HCT116 (cell line): ENCODE measurements around the gene NPVF.

Experiments
- CTCF ChIP-seq, 3 experiments: fragments of 200-600 bp in 1 of 3; sonication (generic) in 1 of 3; IDR thresholded peaks in 2 of 3; conservative IDR thresholded peaks in 1 of 3; 2 replicates each; pipeline ENCODE4 v1.5.1; 2012 to 2017; ENCODE audit warnings: low read depth in 2 of 3, low read length in 2 of 3, antibody characterized with exemption in 1 of 3, borderline replicate concordance in 1 of 3, control low read depth in 1 of 3, mild to moderate bottlenecking in 1 of 3, mixed read lengths in 1 of 3, mixed run types in 1 of 3, moderate library complexity in 1 of 3; ENCODE audit not compliant: insufficient read depth in 1 of 3
- EGR1 ChIP-seq: IDR thresholded peaks from 2 replicates; pipeline ENCODE4 v1.6.1; 2012; ENCODE audit warnings: low read depth
- EZH2 ChIP-seq: fragments of 200-600 bp; sonication (generic); IDR thresholded peaks from 2 replicates; pipeline ENCODE4 v1.6.1; 2017; ENCODE audit warnings: antibody characterized with exemption, mixed run types
- JUND ChIP-seq: IDR thresholded peaks from 2 replicates; pipeline ENCODE4 v1.6.1; 2012
- MAX ChIP-seq: IDR thresholded peaks from 2 replicates; pipeline ENCODE4 v1.6.1; 2012
- POLR2A ChIP-seq: IDR thresholded peaks from 2 replicates; pipeline ENCODE4 v1.7.0; 2011; ENCODE audit warnings: borderline replicate concordance; ENCODE audit not compliant: insufficient read depth, insufficient read length; ENCODE audit errors: extremely low read depth
- POLR2AphosphoS5 ChIP-seq: IDR thresholded peaks from 2 replicates; pipeline ENCODE4 v1.6.1; 2011; ENCODE audit warnings: mild to moderate bottlenecking, low read depth, low read length, moderate library complexity
- REST ChIP-seq: IDR thresholded peaks from 2 replicates; pipeline ENCODE4 v1.6.1; 2012; ENCODE audit warnings: low read depth
- SIN3A ChIP-seq: IDR thresholded peaks from 2 replicates; pipeline ENCODE4 v1.6.1; 2012; ENCODE audit warnings: low read depth
- SP1 ChIP-seq: IDR thresholded peaks from 2 replicates; pipeline ENCODE4 v1.6.1; 2012; ENCODE audit warnings: low read depth

DNA sequence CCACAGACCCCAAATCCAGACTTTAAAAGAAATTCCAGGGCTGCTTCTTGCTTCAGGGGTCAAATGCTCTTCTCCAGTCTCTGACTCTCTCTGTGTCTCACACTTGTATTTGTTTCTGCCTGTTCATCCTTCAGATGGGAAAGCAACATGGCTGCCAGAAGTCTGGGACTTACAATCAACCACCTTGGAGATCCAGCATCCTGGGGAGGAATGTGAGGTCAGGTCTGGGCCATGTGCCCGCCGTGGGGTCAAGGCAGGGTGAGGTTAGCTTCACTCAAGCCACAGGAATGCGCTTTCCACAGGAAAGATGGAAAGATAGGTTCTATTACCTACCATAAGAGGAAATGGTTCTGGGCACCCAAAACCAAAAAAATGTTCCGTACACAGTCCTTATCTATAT lies 34.3 kb upstream of the NPVF start:
- TF ChIP-seq CTCF (IDR thresholded peaks at IDR 0.05 in 2 of 3, conservative IDR thresholded peaks at IDR 0.05 in 1 of 3; ENCODE audit: borderline replicate concordance in 1 of 3, insufficient read depth in 1 of 3, low read depth in 2 of 3, low read length in 2 of 3), result no peak
- TF ChIP-seq MAX, result no peak
- TF ChIP-seq EZH2, result no peak
- no peak for TF ChIP-seq EGR1
- TF ChIP-seq SP1, result no peak
- no peak for TF ChIP-seq JUND
- TF ChIP-seq REST, result no peak
- TF ChIP-seq POLR2A, result no peak
- TF ChIP-seq SIN3A, result no peak
- no peak for TF ChIP-seq POLR2AphosphoS5
